ENCODE data around the gene IGF2BP2.
A peak's percentile ranks its signal among the peaks of the same experiment; 100 is the strongest.

Gene IGF2BP2

GRCh38 chr3:185764980-185765370 lies 59.9 kb downstream of the IGF2BP2 start:
- DNase-seq (ENCODE audit: low spot score), result no peak

- DNase-seq (ENCODE audit: low spot score), result no peak
Measured at GRCh38 chr3:185764163-185764979, 60.5 kb downstream of the IGF2BP2 start.

- DNase-seq (ENCODE audit: low spot score), result no peak
Measured at GRCh38 chr3:185763347-185764005, 61.4 kb downstream of the IGF2BP2 start.

- no peak for DNase-seq (ENCODE audit: low spot score)
Measured at GRCh38 chr3:185760550-185760949, 64.3 kb downstream of the IGF2BP2 start.

GRCh38 chr3:185760088-185760487 lies 64.8 kb downstream of the IGF2BP2 start:
- no peak for DNase-seq (ENCODE audit: low spot score)

GRCh38 chr3:185759512-185759911 lies 65.3 kb downstream of the IGF2BP2 start:
- no peak for DNase-seq (ENCODE audit: low spot score)

GRCh38 chr3:185758912-185759311 lies 65.9 kb downstream of the IGF2BP2 start:
- DNase-seq (ENCODE audit: low spot score), result peak; percentile 23

GRCh38 chr3:185757176-185757575 lies 67.7 kb downstream of the IGF2BP2 start:
- DNase-seq (ENCODE audit: low spot score), result no peak

GRCh38 chr3:185756477-185756876 lies 68.4 kb downstream of the IGF2BP2 start:
- DNase-seq (ENCODE audit: low spot score), result no peak

- no peak for DNase-seq (ENCODE audit: low spot score)
Measured at GRCh38 chr3:185754920-185755319, 69.9 kb downstream of the IGF2BP2 start.

- no peak for DNase-seq (ENCODE audit: low spot score)
Measured at GRCh38 chr3:185753354-185753753, 71.5 kb downstream of the IGF2BP2 start.

- no peak for DNase-seq (ENCODE audit: low spot score)
Measured at GRCh38 chr3:185750702-185751101, 74.1 kb downstream of the IGF2BP2 start.

GRCh38 chr3:185750015-185750414 lies 74.8 kb downstream of the IGF2BP2 start:
- DNase-seq (ENCODE audit: low spot score), result no peak

- DNase-seq (ENCODE audit: low spot score), result no peak
Measured at GRCh38 chr3:185746470-185746869, 78.4 kb downstream of the IGF2BP2 start.

- peak; percentile 99 for DNase-seq (ENCODE audit: low spot score)
Measured at GRCh38 chr3:185744997-185745843, 79.6 kb downstream of the IGF2BP2 start.

- DNase-seq (ENCODE audit: low spot score), result no peak
Measured at GRCh38 chr3:185741586-185741985, 83.3 kb downstream of the IGF2BP2 start.

- DNase-seq (ENCODE audit: low spot score), result no peak
Measured at GRCh38 chr3:185740133-185740532, 84.7 kb downstream of the IGF2BP2 start.

- no peak for DNase-seq (ENCODE audit: low spot score)
Measured at GRCh38 chr3:185739264-185739701, 85.6 kb downstream of the IGF2BP2 start.

GRCh38 chr3:185737740-185738680 lies 86.8 kb downstream of the IGF2BP2 start:
- DNase-seq (ENCODE audit: low spot score), result no peak

- DNase-seq (ENCODE audit: low spot score), result no peak
Measured at GRCh38 chr3:185737020-185737419, 87.8 kb downstream of the IGF2BP2 start.

- DNase-seq (ENCODE audit: low spot score), result no peak
Measured at GRCh38 chr3:185734725-185735096, 90.1 kb downstream of the IGF2BP2 start.

Data from kidney tubule cell (primary cell).